Posterior vena cava (tissue), 2 donors: ENCODE results near the gene ZNF462. TPM values are rescaled to one million over a fixed set of nuclear protein-coding genes. Genes with fewer than 3 reads are reported as not detected.
"Not testable (repeated sequence)": the region's sequence is repeated elsewhere in the genome, so short reads cannot be mapped to it uniquely, and the experiment has no call there.

Experiments used
- DNase-seq: peaks from one replicate; pipeline ENCODE4 v3.0.0-alpha.2; 2020; ENCODE audit warnings: low spot score
- intact Hi-C, 2 donors: fragments of 100-400 bp; cut with DNase I; formaldehyde crosslinking; loops; one replicate each; pipeline versions ENCODE4 v1.14.1 to v1.14.2; 2022 to 2023
- total RNA-seq, 2 donors: library from RNA; stranded (reverse); fragmentation: NEBNext Ultra II Directional; extraction: Animal tissue kit (Norgen Biotek cat#: 25700); gene quantifications; one replicate each; pipeline ENCODE4 v1.2.1, GENCODE V29; 2021
- donor health status: DM: yes; HTN: yes; CAD: no.
- donor health status: DM: yes; HTN: yes; CAD: no.

Gene ZNF462
- total RNA-seq, 2 donors from 2014 or later = 20.0 to 25.7 TPM

GRCh38 chr9:106880081-106880480 is 17.1 kb downstream of the ZNF462 start:
- DNase-seq = no peak
- intact Hi-C loops = no loop called here

GRCh38 chr9:106880863-106881262 is 17.9 kb downstream of the ZNF462 start:
- intact Hi-C loops = no loop called here
- DNase-seq = peak; percentile 85

GRCh38 chr9:106883030-106883429 is 20.1 kb downstream of the ZNF462 start:
- intact Hi-C loops = no loop called here
- DNase-seq = no peak

DNA sequence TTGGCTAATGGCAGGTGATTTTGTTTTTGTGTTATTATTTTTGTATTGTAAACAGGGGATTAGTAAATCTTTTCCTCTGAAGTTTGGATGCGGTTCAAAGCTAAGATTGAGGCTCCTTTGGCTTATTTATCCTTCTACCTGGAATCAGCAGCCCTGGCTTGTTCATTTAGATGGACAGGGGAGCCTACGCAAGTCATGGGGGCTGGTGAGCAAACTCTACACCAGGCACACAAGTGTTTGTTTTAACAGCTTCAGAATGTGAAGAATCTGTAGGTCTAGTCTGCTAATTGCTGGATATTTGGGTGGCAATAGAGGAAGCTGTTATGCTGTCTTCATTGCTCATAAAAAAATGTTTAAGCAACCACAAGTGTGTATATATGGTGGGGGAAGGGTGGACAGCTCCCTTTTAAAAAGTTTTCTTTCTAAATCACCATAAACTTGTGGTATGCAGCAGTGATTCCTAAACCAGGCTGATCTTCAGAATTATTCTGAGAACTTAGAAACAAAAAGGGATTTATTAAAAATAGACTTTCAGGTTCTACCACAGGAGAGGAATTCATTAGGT is 20.7 kb downstream of the ZNF462 start:
- DNase-seq = no peak
- intact Hi-C loops = no loop called here

- intact Hi-C loops = no loop called here
- DNase-seq = no peak
These were observed 22.5 kb downstream of the ZNF462 start for GRCh38 chr9:106885451-106885850.

GRCh38 chr9:106886111-106887046 is 23.4 kb downstream of the ZNF462 start:
- no peak for DNase-seq
- intact Hi-C loops = no loop called here

DNA sequence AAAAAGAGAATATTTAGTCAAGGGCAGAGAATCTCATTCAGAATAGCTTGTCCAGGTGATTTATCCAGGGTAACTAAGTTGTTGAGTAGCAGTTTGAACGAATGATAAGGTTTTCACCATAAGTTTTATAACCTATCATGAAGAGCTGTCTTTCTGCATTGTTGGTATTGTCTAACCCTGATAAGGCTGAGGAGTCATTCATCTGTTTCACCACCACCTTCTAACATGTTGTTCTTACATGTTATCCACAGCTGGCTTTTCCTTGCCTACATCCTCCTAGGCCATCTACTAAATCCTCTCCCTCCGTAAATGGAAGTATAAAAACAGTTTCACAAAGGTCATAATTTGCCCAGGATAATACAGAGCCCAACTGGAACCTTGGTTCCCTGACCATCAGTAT is 24.1 kb downstream of the ZNF462 start:
- intact Hi-C loops = no loop called here
- no peak for DNase-seq

- intact Hi-C loops = no loop called here
- no peak for DNase-seq
These were observed 26.2 kb downstream of the ZNF462 start for GRCh38 chr9:106889061-106889590.

GRCh38 chr9:106890608-106891007 is 27.6 kb downstream of the ZNF462 start:
- DNase-seq = no peak
- intact Hi-C loops = no loop called here

- DNase-seq = no peak
- intact Hi-C loops = no loop called here
These were observed 28.3 kb downstream of the ZNF462 start for GRCh38 chr9:106891286-106891685.

- DNase-seq = no peak
- intact Hi-C loops = no loop called here
These were observed 29.7 kb downstream of the ZNF462 start for GRCh38 chr9:106892632-106893031.

DNA sequence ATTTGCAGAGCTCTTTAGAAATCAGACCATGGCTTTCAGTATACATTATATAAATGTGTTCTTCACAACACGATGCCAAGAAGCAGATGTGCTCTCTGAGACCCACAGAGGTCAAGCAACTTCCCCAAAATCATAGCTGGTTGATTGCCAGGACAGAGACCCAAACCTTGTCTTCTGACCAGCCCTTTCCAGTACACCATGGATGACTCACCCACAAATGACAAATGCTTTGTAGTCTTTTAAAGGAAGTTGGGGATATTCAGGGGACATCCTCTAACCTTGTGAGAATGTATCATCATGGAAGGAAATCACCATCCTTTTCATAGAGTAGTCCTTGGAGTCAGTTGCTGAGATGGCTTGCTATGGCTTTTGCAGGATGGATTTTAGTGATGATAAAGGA is 30.1 kb downstream of the ZNF462 start:
- no peak for DNase-seq
- intact Hi-C loops = no loop called here

GRCh38 chr9:106896695-106897094 is 33.7 kb downstream of the ZNF462 start:
- no peak for DNase-seq
- intact Hi-C loops = no loop called here

- intact Hi-C loops = no loop called here
- DNase-seq = no peak
These were observed 34.3 kb downstream of the ZNF462 start for GRCh38 chr9:106897236-106897635.

- intact Hi-C loops = no loop called here
- no peak for DNase-seq
These were observed 34.8 kb downstream of the ZNF462 start for GRCh38 chr9:106897751-106898150.

DNA sequence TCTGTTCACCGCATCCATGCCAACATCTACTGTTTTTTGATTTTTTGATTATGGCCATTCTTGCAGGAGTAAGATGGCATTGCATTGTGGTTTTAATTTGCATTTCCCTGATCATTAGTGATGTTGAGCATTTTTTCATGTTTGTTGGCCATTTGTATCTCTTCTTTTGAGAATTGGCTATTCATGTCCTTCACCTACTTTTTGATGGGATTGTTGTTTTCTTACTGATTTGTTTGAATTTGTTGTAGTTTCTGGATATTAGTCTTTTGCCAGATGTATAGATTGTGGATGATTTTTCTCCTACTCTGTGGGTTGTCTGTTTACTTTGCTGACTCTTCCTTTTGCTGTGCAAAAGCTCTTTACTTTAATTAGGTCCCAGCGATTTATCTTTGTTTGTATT is 37.6 kb downstream of the ZNF462 start:
- DNase-seq = not testable (repeated sequence)

GRCh38 chr9:106906129-106906528 is 43.2 kb downstream of the ZNF462 start:
- DNase-seq = no peak
- intact Hi-C loops = no loop called here

More for the DNA sequence above, 37.6 kb downstream of the ZNF462 start:
- intact Hi-C loops = not testable (repeated sequence)

GRCh38 chr9:106911951-106912350 is 49.0 kb downstream of the ZNF462 start:
- DNase-seq = no peak
- intact Hi-C loops = loop anchor here in 1 of 2 donors (5.0 kb wide), 1 partner anchor 820 kb away; no protein-coding TSS in a partner anchor

- intact Hi-C loops = loop anchor here in 1 of 2 donors (5.0 kb wide), 1 partner anchor 821 kb away; no protein-coding TSS in a partner anchor
- DNase-seq = no peak
These were observed 50.3 kb downstream of the ZNF462 start for GRCh38 chr9:106913276-106913675.

DNA sequence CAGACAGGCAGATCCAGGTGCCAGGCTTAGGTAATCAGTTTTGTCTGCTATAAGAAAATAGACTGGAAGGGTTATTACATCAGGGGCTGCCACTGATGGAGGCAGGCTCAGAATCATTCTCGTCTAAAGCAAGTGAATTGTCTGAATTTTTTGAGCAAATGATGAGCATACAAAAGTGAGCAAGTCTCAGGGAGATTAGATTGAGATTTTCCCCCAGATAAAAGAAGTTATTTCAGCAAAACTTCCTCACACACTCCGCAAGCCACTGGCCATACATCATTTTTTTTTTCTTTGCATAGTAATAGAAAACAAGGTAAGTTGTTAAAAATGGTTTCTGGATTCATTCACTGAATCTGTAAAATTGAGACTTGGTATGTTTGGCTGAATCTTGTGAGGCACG is 52.9 kb downstream of the ZNF462 start:
- intact Hi-C loops = no loop called here
- no peak for DNase-seq
